ENCODE data around the gene PDCD1. TPM values are rescaled to one million over a fixed set of nuclear protein-coding genes. Genes with fewer than 3 reads are reported as not detected.

PDCD1 gene
- total RNA-seq, 5 donors from 2014 or later (not counting 1 experiment from before 2014, with no cell fraction given) = 1.3 to 6.8 (median 5.2) TPM

DNA sequence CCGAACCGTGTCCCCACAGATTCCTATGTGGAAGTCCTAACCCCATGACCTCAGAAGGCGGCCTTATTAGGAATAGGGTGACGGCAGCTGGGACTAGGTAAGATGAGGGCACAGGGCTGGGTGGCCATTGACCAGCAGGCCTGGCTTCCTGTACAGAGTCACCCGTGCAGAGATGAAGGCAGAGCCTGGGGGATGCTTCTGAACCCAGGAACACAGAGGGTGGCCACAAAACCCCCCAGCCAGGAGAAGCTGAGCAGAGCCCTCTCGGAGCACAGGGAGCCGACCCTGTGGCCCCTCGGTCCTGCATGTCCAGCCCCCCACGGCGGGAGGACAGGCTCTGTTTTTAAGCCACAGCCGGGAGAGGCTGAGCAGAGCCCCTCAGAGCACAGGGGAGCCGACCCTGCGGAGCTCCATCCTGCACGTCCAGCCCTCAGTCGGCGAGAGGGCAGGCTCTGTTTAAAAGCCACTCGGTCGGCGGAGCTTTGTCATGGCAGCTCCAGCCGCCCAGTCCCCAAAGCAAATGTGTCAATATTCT is 2.7 kb downstream of the PDCD1 start:
- no peak overlapping the region for H3K4me3 ChIP-seq (ENCODE audit: control insufficient read depth in 1 of 2, extremely low read depth in 1 of 2, low read length in 1 of 2)
- Mint-ChIP-seq H3K27ac (peak overlapping the region in 1 of 2 donors; percentile 12), H3K9me3 (no peaks in the 10 kb centered on the region), H3K4me1 (peaks cover 19 to 36% (median 27%) of the 10 kb centered on the region in 3 donors), H3K27me3 (peaks cover 0 to under 1% of the 10 kb centered on the region in 2 donors), H3K4me3 (peak overlapping the region; percentile 49 to 53 (median 50)), H3K36me3 (no peaks in the 10 kb centered on the region)
- H3K36me3 ChIP-seq (ENCODE audit: control insufficient read depth in 2 of 2, extremely low read depth in 1 of 2, insufficient read depth in 1 of 2, low read length in 1 of 2) = peaks cover 0 to 2% of the 10 kb centered on the region in 2 donors
- ChIA-PET POLR2A (no interaction called here), CTCF (no interaction called here)
- H3K27ac ChIP-seq (ENCODE audit: low read length) = no peak overlapping the region
- DNase-seq (no peak), ATAC-seq (replicated peaks in 1 of 4) (no peak)
- peaks cover 0 to 5% of the 10 kb centered on the region in 2 experiments for H3K27me3 ChIP-seq (replicated peaks in 1 of 2; ENCODE audit: control insufficient read depth in 2 of 2, extremely low read depth in 1 of 2, insufficient read depth in 2 of 2, low read length in 1 of 2)
- WGBS (ENCODE audit: insufficient coverage) = 86% methylated on average over 12 of the region's 20 CpGs
- peaks cover 5 to 77% of the 10 kb centered on the region in 2 experiments for H3K4me1 ChIP-seq (ENCODE audit: control insufficient read depth in 1 of 2, extremely low read depth in 1 of 2, insufficient read depth in 2 of 2, low read length in 2 of 2)
- no peaks in the 10 kb centered on the region for H3K9me3 ChIP-seq

DNA sequence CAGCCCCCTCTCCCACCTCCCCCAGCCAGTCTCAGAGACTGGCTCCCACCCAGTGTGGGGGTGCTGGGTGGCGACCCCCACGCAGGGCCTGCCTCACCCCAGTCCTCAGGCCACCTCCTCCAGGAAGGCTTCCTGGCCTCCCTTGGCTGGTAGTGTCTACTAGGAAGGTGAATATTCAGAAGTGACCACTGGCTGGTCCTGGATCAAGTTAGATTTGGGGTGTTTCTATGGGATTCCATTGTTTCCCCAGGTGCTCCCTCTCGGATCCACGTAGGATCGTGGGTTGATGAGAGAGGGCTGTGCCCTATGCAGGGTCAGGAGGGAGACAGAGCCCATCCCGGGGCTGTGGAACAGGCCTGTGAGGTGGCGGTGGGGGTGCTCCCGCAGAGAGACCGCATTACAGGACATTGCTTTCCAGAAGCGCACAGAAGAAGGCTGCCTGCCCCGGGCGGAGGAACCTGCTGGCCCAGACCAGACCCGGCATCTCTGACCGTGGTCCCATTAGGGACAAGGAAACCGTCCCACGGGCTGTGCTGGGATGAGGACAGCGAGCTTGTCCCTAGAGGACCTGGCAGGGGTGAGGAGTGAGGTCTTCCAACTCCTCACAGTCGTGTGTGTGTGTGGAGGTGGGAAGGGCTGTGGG is 3.3 kb downstream of the PDCD1 start:
- 81% methylated on average over 12 of the region's 18 CpGs for WGBS (ENCODE audit: insufficient coverage)
- no peaks in the 10 kb centered on the region for H3K9me3 ChIP-seq
- DNase-seq (no peak), ATAC-seq (replicated peaks in 1 of 4) (no peak)
- H3K36me3 Mint-ChIP-seq = no peaks in the 10 kb centered on the region
- POLR2A ChIA-PET = interaction anchor here in 1 of 2 donors (0.6 kb wide), 1 partner anchor 141 kb away, joined by 3 read pairs; no protein-coding TSS in a partner anchor
- no peak overlapping the region for H3K4me3 Mint-ChIP-seq
- CTCF ChIA-PET = no interaction called here
- no peak overlapping the region for H3K27ac Mint-ChIP-seq
- H3K36me3 ChIP-seq (ENCODE audit: control insufficient read depth in 2 of 2, extremely low read depth in 1 of 2, insufficient read depth in 1 of 2, low read length in 1 of 2) = peaks cover 0 to 5% of the 10 kb centered on the region in 2 donors
- H3K27me3 ChIP-seq (replicated peaks in 1 of 2; ENCODE audit: control insufficient read depth in 2 of 2, extremely low read depth in 1 of 2, insufficient read depth in 2 of 2, low read length in 1 of 2) = peaks cover 0 to 3% of the 10 kb centered on the region in 2 experiments
- H3K9me3 Mint-ChIP-seq = no peaks in the 10 kb centered on the region
- H3K27me3 Mint-ChIP-seq = no peaks in the 10 kb centered on the region
- peaks cover 5 to 71% of the 10 kb centered on the region in 2 experiments for H3K4me1 ChIP-seq (ENCODE audit: control insufficient read depth in 1 of 2, extremely low read depth in 1 of 2, insufficient read depth in 2 of 2, low read length in 2 of 2)
- H3K4me3 ChIP-seq (ENCODE audit: control insufficient read depth in 1 of 2, extremely low read depth in 1 of 2, low read length in 1 of 2) = no peak overlapping the region
- H3K27ac ChIP-seq (ENCODE audit: low read length) = peak overlapping the region; percentile 7
- H3K4me1 Mint-ChIP-seq = peaks cover 17 to 31% (median 21%) of the 10 kb centered on the region in 3 donors

DNA sequence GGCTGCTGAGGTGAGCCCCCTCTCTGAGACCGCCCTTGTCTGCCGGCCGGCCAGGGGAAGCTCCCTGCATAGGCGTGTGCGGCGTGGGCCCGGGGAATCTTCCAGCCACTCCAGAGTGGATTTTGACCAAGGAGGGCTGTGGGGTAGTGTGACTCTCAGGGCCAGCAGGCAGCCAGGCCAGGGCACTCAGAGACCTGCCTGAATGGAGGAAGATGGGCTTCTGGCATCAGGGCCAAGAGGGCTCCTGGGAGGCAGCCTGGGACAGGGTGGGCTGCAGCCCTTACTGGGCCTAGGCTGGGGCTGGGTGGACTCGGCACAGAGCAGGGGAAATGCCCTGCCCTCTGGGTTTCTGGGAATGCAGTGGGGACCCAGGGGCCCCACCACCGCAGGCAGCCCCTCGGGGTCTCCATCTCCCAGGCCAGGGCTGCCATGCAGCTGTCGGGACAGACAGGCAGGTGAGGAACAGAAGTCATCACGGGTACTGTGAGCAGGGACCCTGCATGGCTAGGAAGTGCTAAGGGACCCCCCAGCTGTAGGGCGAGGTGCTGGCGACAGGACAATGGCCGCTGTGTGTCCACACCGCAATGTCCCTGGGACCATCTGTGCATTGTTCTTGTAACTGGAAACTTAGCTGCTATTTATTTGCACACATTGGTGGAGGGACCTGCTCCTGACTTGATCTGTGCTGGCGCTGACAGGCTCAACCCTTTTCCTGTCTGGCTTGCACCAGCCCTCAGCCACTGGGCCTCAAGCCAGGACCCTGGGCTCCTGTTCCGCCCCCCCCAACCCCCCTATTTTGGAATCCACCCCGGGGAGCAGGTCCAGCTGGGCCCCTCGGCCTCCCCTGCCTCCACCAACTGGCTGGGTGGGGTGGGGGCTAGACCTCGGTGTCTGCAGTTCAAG is 4.1 kb downstream of the PDCD1 start:
- H3K27ac ChIP-seq (ENCODE audit: low read length) = no peak overlapping the region
- peaks cover 0 to 4% of the 10 kb centered on the region in 2 experiments for H3K27me3 ChIP-seq (replicated peaks in 1 of 2; ENCODE audit: control insufficient read depth in 2 of 2, extremely low read depth in 1 of 2, insufficient read depth in 2 of 2, low read length in 1 of 2)
- no peaks in the 10 kb centered on the region for H3K36me3 Mint-ChIP-seq
- DNase-seq (peak in 1 of 35 experiments; percentile 1), ATAC-seq (replicated peaks in 1 of 4) (no peak)
- no peaks in the 10 kb centered on the region for H3K9me3 ChIP-seq
- POLR2A ChIA-PET = interaction anchor here (0.5 to 0.6 kb wide), 2 partner anchors 58 to 140 kb away, joined by 3 to 5 read pairs; no protein-coding TSS in a partner anchor
- H3K4me3 Mint-ChIP-seq = no peak overlapping the region
- no peaks in the 10 kb centered on the region for H3K9me3 Mint-ChIP-seq
- H3K4me1 ChIP-seq (ENCODE audit: control insufficient read depth in 1 of 2, extremely low read depth in 1 of 2, insufficient read depth in 2 of 2, low read length in 2 of 2) = peaks cover 3 to 63% of the 10 kb centered on the region in 2 experiments
- H3K4me1 Mint-ChIP-seq = peaks cover 14 to 25% (median 15%) of the 10 kb centered on the region in 3 donors
- no peak overlapping the region for H3K4me3 ChIP-seq (ENCODE audit: control insufficient read depth in 1 of 2, extremely low read depth in 1 of 2, low read length in 1 of 2)
- H3K36me3 ChIP-seq (ENCODE audit: control insufficient read depth in 2 of 2, extremely low read depth in 1 of 2, insufficient read depth in 1 of 2, low read length in 1 of 2) = peaks cover 0 to 5% of the 10 kb centered on the region in 2 donors
- no peak overlapping the region for H3K27ac Mint-ChIP-seq
- CTCF ChIA-PET = no interaction called here
- WGBS (ENCODE audit: insufficient coverage) = 75% methylated on average over 14 of the region's 21 CpGs
- H3K27me3 Mint-ChIP-seq = no peaks in the 10 kb centered on the region

DNA sequence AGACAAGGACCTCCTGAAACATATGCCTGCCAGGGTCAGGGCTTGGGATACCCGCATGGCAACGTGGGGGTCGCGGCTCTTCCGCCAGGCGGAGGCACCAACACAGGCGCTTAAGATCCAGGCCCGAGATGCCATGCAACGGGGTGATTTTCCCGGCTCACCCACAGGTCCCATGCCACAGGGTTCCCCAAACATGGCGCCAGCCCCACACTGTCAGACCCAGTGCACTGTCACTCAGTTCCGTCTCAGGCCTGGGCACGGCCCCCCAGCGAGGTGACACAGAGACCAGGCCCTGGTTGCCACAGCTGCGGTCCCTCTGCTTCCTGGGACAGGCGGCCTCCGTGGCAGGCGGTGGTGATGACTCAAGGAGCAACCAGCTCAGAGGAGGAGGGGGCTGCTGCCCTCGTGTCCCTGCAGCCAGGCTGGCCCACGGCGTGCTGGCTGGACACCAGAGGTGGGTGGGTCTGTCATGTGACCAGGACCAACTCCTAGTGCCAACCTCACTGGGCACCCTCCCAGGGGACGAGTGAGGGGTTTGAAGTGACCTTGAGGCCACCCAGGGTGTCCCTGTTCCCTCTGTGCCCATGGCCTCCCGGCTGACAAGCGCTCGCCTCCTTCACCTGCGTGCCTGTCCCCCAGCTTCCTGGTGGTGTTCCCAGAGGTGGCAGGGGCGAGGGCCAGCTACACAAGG is 4.9 kb downstream of the PDCD1 start:
- H3K4me3 Mint-ChIP-seq = no peak overlapping the region
- ATAC-seq (replicated peaks in 1 of 4) = peak in 1 of 4 experiments; percentile 23
- H3K27ac ChIP-seq (ENCODE audit: low read length) = no peak overlapping the region
- H3K4me1 ChIP-seq (ENCODE audit: control insufficient read depth in 1 of 2, extremely low read depth in 1 of 2, insufficient read depth in 2 of 2, low read length in 2 of 2) = peaks cover 0 to 55% of the 10 kb centered on the region in 2 experiments
- H3K27me3 ChIP-seq (replicated peaks in 1 of 2; ENCODE audit: control insufficient read depth in 2 of 2, extremely low read depth in 1 of 2, insufficient read depth in 2 of 2, low read length in 1 of 2) = peaks cover 0 to 7% of the 10 kb centered on the region in 2 experiments
- H3K27me3 Mint-ChIP-seq = no peaks in the 10 kb centered on the region
- no peaks in the 10 kb centered on the region for H3K36me3 Mint-ChIP-seq
- ChIA-PET POLR2A (no interaction called here), CTCF (no interaction called here)
- no peak for DNase-seq
- no peak overlapping the region for H3K4me3 ChIP-seq (ENCODE audit: control insufficient read depth in 1 of 2, extremely low read depth in 1 of 2, low read length in 1 of 2)
- H3K4me1 Mint-ChIP-seq = peaks cover 12 to 22% (median 12%) of the 10 kb centered on the region in 3 donors
- 78% methylated on average over 24 of the region's 27 CpGs for WGBS (ENCODE audit: insufficient coverage)
- no peak overlapping the region for H3K27ac Mint-ChIP-seq
- H3K9me3 Mint-ChIP-seq = no peaks in the 10 kb centered on the region
- no peaks in the 10 kb centered on the region for H3K9me3 ChIP-seq
- peaks cover 0 to 5% of the 10 kb centered on the region in 2 donors for H3K36me3 ChIP-seq (ENCODE audit: control insufficient read depth in 2 of 2, extremely low read depth in 1 of 2, insufficient read depth in 1 of 2, low read length in 1 of 2)

DNA sequence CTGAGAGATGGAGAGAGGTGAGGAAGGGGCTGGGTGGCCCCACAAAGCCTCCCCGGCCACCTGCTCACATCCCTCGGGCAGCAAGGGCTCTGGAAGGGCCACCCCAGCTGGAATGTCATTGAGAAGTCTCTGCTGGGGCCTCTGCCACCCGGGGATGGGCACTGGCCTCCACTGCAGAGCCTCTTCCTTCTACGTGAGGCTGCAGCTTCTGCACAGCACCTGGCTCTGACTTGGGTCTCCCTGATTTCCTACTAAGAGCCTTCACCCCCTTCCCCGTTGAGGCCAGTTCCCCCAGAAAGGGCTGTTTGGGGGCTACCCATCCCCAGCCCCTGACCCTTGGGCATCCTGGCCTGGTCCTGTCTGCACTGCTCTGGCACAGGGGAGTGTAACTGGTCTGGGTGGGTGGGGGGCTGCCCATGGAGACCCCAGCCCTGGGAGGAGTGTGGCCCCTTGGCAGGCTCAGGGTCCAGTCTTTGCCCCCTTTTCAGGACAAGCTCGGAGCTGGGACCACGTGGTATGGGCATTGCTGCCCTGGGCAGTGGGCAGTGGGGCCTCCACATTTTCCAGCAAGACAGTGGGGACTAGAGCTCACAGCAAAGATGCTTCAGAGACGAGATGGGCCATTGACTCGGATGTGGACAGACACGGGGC is 5.6 kb downstream of the PDCD1 start:
- Histone ChIP-seq H3K36me3 (ENCODE audit: control insufficient read depth in 2 of 2, extremely low read depth in 1 of 2, insufficient read depth in 1 of 2, low read length in 1 of 2) (peaks cover 0 to 5% of the 10 kb centered on the region in 2 donors), H3K4me1 (ENCODE audit: control insufficient read depth in 1 of 2, extremely low read depth in 1 of 2, insufficient read depth in 2 of 2, low read length in 2 of 2) (peaks cover 0 to 49% of the 10 kb centered on the region in 2 experiments), H3K27ac (ENCODE audit: low read length) (no peak overlapping the region), H3K27me3 (replicated peaks in 1 of 2; ENCODE audit: control insufficient read depth in 2 of 2, extremely low read depth in 1 of 2, insufficient read depth in 2 of 2, low read length in 1 of 2) (peaks cover 0 to 7% of the 10 kb centered on the region in 2 experiments), H3K4me3 (ENCODE audit: control insufficient read depth in 1 of 2, extremely low read depth in 1 of 2, low read length in 1 of 2) (no peak overlapping the region), H3K9me3 (no peaks in the 10 kb centered on the region)
- Mint-ChIP-seq H3K27ac (no peak overlapping the region), H3K4me1 (peaks cover 8 to 17% (median 9%) of the 10 kb centered on the region in 3 donors), H3K36me3 (no peaks in the 10 kb centered on the region), H3K4me3 (no peak overlapping the region), H3K9me3 (no peaks in the 10 kb centered on the region), H3K27me3 (no peaks in the 10 kb centered on the region)
- no peak for ATAC-seq (replicated peaks in 1 of 4)
- DNase-seq = no peak
- WGBS (ENCODE audit: insufficient coverage) = 84% methylated on average over 10 of the region's 10 CpGs
- ChIA-PET POLR2A (no interaction called here), CTCF (no interaction called here)
